B cell (primary cell): Measurements from ENCODE around the gene MYOM1. TPM values are rescaled to one million over a fixed set of nuclear protein-coding genes. Genes with fewer than 3 reads are reported as not detected.

Source experiments
- ATAC-seq: fragments of 200-7000 bp; cut with Tn5 transposase; one replicate; pipeline ENCODE4 v1.10.0; 2021; ENCODE audit warnings: low read depth, mild to moderate bottlenecking, moderate number of reproducible peaks, moderate library complexity
- CTCF ChIA-PET: fragments of 350-600 bp; sonication (Branson Sonifier 250); formaldehyde crosslinking; loops from one replicate; lab custom pipeline; 2021; ENCODE audit warnings: antibody characterized with exemption, inconsistent platforms; lab: Charles Lee
- POLR2A ChIA-PET: fragments of 350-600 bp; sonication (Branson Sonifier 250); formaldehyde crosslinking; loops from one replicate; lab custom pipeline; 2021; ENCODE audit warnings: antibody characterized with exemption; lab: Charles Lee
- DNase-seq: peaks from one replicate; pipeline ENCODE4 v3.0.0; 2013
- H2AFZ ChIP-seq: 2 replicates; pipeline ENCODE4 v1.6.1; 2012; ENCODE audit warnings: mild to moderate bottlenecking, low read depth, low read length; ENCODE audit not compliant: insufficient read depth, poor library complexity, severe bottlenecking
- H3K27ac ChIP-seq, 2 donors: 1 replicate in 1 of 2; 2 replicates in 1 of 2; pipeline ENCODE4 v1.5.1; 2012 to 2013; ENCODE audit warnings: low read length in 2 of 2, mild to moderate bottlenecking in 2 of 2, moderate library complexity in 1 of 2
- H3K27me3 ChIP-seq, 4 experiments: fragments of 200-600 bp in 1 of 4; sonication (generic) in 1 of 4; replicated peaks in 1 of 4; 1 replicate in 2 of 4; 2 replicates in 2 of 4; pipeline versions ENCODE4 v1.6.1 to v1.7.0; 2013 to 2016; ENCODE audit warnings: low read length in 3 of 4, mild to moderate bottlenecking in 2 of 4, mixed read lengths in 1 of 4, moderate library complexity in 1 of 4; ENCODE audit not compliant: insufficient read depth in 4 of 4, control insufficient read depth in 3 of 4; ENCODE audit errors: control extremely low read depth in 1 of 4
- H3K36me3 ChIP-seq, 2 experiments: replicated peaks in 1 of 2; 1 replicate in 1 of 2; 2 replicates in 1 of 2; pipeline versions ENCODE4 v1.6.1 to v1.7.1; 2013; ENCODE audit warnings: low read length in 1 of 2; ENCODE audit not compliant: insufficient read depth in 2 of 2, control insufficient read depth in 1 of 2; ENCODE audit errors: control extremely low read depth in 1 of 2, extremely low read depth in 1 of 2
- H3K4me1 ChIP-seq, 2 donors: fragments of 200-600 bp in 1 of 2; sonication (generic) in 1 of 2; 1 replicate in 1 of 2; 2 replicates in 1 of 2; pipeline versions ENCODE4 v1.5.1 to v1.6.1; 2013 to 2017; ENCODE audit warnings: low read length in 2 of 2; ENCODE audit not compliant: control insufficient read depth in 2 of 2, insufficient read depth in 2 of 2
- H3K4me2 ChIP-seq: replicated peaks from 2 replicates; pipeline ENCODE3; 2012; ENCODE audit warnings: mild to moderate bottlenecking, low read depth, low read length; ENCODE audit not compliant: poor library complexity, severe bottlenecking
- H3K4me3 ChIP-seq, 5 experiments: fragments of 200-600 bp in 1 of 5; sonication (generic) in 1 of 5; 1 replicate in 3 of 5; 2 replicates in 2 of 5; pipeline versions ENCODE4 v1.5.1 to v1.7.0; 2011 to 2016; ENCODE audit warnings: low read length in 4 of 5, mild to moderate bottlenecking in 4 of 5, low read depth in 2 of 5, control low read depth in 1 of 5, moderate library complexity in 1 of 5; ENCODE audit not compliant: insufficient read depth in 1 of 5; ENCODE audit errors: control extremely low read depth in 1 of 5, extremely low read depth in 1 of 5
- H3K79me2 ChIP-seq: fragments of 200-600 bp; sonication (generic); one replicate; pipeline ENCODE4 v1.6.0; 2016; ENCODE audit warnings: low read length; ENCODE audit not compliant: control insufficient read depth, insufficient read depth
- H3K9ac ChIP-seq: fragments of 200-600 bp; sonication (generic); 2 replicates; pipeline ENCODE4 v1.6.1; 2017; ENCODE audit warnings: mild to moderate bottlenecking, low read length, moderate library complexity
- H3K9me3 ChIP-seq, 3 donors: one replicate each; pipeline versions ENCODE4 v1.6.1 to v1.7.1; 2013; ENCODE audit warnings: low read length in 2 of 3; ENCODE audit not compliant: control insufficient read depth in 2 of 3, insufficient read depth in 1 of 3; ENCODE audit errors: control extremely low read depth in 1 of 3
- H4K20me1 ChIP-seq: 2 replicates; pipeline ENCODE4 v1.6.0; 2012; ENCODE audit warnings: mild to moderate bottlenecking, low read length; ENCODE audit not compliant: insufficient read depth, control insufficient read depth, poor library complexity, severe bottlenecking
- H3K27ac Mint-ChIP-seq: one replicate; pipeline ENCODE4 v1.8.0; 2021; ENCODE audit warnings: mixed read lengths
- H3K27me3 Mint-ChIP-seq: one replicate; pipeline ENCODE4 v1.8.0; 2021; ENCODE audit warnings: mixed read lengths
- H3K4me1 Mint-ChIP-seq: one replicate; pipeline ENCODE4 v1.8.0; 2021; ENCODE audit warnings: mixed read lengths
- H3K4me3 Mint-ChIP-seq: one replicate; pipeline ENCODE4 v1.8.0; 2021; ENCODE audit warnings: mixed read lengths
- H3K9me3 Mint-ChIP-seq: one replicate; pipeline ENCODE4 v1.8.0; 2022; ENCODE audit warnings: mixed read lengths; ENCODE audit not compliant: insufficient read depth
- EZH2 ChIP-seq: IDR thresholded peaks from 2 replicates; pipeline ENCODE4 v1.6.1; 2012; ENCODE audit warnings: borderline replicate concordance, low read depth, mild to moderate bottlenecking, moderate library complexity, low read length; ENCODE audit not compliant: insufficient read depth, poor library complexity, severe bottlenecking
- WGBS: methylation state at CpG from one replicate; pipeline ENCODE4 v1.1.5; 2013; ENCODE audit warnings: missing lambda C conversion rate; ENCODE audit not compliant: insufficient coverage; 5-methylcytosine and 5-hydroxymethylcytosine counted together
- intact Hi-C: fragments of 100-400 bp; cut with micrococcal nuclease; formaldehyde crosslinking; loops from one replicate; pipeline ENCODE4 v1.10.0; 2022
- polyA plus RNA-seq: library from polyadenylated mRNA; depleted of rRNA; stranded (reverse); fragments of >200 nt; gene quantifications from 2 replicates; pipeline ENCODE4 v1.2.3, GENCODE V29; 2012
- total RNA-seq, 2 donors: library from RNA; stranded (reverse); fragments of 120-200 nt in 1 of 2; gene quantifications; 1 replicate in 1 of 2; 2 replicates in 1 of 2; pipeline versions ENCODE4 v1.2.3 to v1.2.4, GENCODE V29; 2013 to 2022
- TF ChIP-seq, protein P1 (sequence below): fragments of 200-600 bp; IDR thresholded peaks from one replicate; pipeline ENCODE4 v1.8.0; 2022; ENCODE audit warnings: antibody characterized with exemption, mild to moderate bottlenecking

MYOM1 gene
- total and polyA plus RNA-seq, 2 donors (not counting 1 experiment from before 2014, with no cell fraction given) = 1.5 to 12.8 TPM

DNA sequence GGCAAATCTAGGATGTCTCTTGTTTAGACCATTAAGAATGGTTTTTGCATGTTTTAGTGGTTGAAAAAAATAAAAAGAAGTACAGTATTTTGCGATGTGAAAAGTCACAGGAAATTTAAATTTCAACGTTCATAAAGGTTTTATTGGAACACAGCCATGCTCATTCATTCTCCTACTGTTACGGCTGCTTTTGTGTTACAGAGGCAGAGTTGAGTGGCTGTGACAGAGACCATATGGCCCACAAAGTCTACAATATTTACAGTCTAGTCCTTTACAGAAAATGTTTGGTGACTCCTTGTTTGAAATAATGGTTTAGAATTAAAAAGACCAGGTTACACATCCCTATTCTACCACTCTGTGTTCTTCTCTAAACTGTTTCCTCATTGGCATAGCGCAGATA, 48.1 kb downstream of the MYOM1 start:
- Histone ChIP-seq H3K79me2 (no peaks in the 10 kb centered on the region), H3K4me1 (no peaks in the 10 kb centered on the region), H3K27ac (no peak overlapping the region), H3K36me3 (no peaks in the 10 kb centered on the region), H2AFZ (no peak overlapping the region), H3K4me2 (no peak overlapping the region), H3K27me3 (no peaks in the 10 kb centered on the region), H3K9ac (no peak overlapping the region), H4K20me1 (no peaks in the 10 kb centered on the region), H3K9me3 (no peaks in the 10 kb centered on the region), H3K4me3 (no peak overlapping the region)
- intact Hi-C loops = no loop called here
- CTCF ChIA-PET = interaction anchor here (0.7 to 1.2 kb wide), 2 partner anchors 19 to 75 kb away, joined by 3 to 4 read pairs; no protein-coding TSS in a partner anchor
- no peak for TF ChIP-seq EZH2
- TF ChIP-seq, protein P1, sequence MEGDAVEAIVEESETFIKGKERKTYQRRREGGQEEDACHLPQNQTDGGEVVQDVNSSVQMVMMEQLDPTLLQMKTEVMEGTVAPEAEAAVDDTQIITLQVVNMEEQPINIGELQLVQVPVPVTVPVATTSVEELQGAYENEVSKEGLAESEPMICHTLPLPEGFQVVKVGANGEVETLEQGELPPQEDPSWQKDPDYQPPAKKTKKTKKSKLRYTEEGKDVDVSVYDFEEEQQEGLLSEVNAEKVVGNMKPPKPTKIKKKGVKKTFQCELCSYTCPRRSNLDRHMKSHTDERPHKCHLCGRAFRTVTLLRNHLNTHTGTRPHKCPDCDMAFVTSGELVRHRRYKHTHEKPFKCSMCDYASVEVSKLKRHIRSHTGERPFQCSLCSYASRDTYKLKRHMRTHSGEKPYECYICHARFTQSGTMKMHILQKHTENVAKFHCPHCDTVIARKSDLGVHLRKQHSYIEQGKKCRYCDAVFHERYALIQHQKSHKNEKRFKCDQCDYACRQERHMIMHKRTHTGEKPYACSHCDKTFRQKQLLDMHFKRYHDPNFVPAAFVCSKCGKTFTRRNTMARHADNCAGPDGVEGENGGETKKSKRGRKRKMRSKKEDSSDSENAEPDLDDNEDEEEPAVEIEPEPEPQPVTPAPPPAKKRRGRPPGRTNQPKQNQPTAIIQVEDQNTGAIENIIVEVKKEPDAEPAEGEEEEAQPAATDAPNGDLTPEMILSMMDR = no peak
- ATAC-seq (no peak), DNase-seq (no peak)
- H3K4me1 Mint-ChIP-seq = peaks cover 3% of the 10 kb centered on the region
- no peaks in the 10 kb centered on the region for H3K9me3 Mint-ChIP-seq
- H3K4me3 Mint-ChIP-seq = no peak overlapping the region
- H3K27me3 Mint-ChIP-seq = no peaks in the 10 kb centered on the region
- POLR2A ChIA-PET = interaction anchor here (0.9 kb wide), 1 partner anchor 21 kb away, joined by 4 read pairs; no protein-coding TSS in a partner anchor
- no CpG with 5 or more reads among the region's 4 CpGs for WGBS
- no peak overlapping the region for H3K27ac Mint-ChIP-seq

DNA sequence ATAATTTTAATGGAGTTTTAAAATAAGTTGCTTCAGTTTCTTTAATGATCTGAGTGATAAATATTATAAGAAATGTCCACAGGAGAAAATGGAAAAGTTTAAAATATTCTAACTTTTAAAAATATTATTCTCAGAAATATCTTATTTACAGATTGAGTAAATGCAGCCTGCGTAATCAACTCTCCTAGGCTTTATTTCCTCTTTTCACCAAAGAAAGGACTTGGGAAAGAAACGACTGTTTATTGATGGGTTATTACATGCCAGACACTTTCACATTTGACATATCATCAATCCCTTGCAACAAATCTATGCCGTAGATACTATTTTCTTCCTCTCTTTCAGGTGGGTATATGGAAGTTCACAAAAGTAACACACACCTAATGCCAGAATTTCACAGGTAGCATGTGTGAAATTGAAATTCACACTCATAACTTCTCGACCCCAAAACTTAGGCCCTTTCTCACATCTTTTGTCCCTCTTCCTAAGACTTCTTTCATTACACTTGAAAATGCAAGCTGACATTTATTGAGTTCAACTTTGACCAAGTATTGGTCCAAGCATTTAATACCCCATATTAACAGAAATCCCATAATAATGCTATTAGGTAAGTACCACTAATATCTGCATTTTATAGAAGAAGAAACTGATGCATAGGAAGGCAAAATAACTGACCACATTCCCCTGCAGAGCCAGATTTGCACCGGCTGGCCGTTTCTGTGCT, 49.2 kb downstream of the MYOM1 start:
- intact Hi-C loops = no loop called here
- Histone ChIP-seq H3K27ac (no peak overlapping the region), H2AFZ (no peak overlapping the region), H3K4me1 (no peaks in the 10 kb centered on the region), H3K9ac (no peak overlapping the region), H3K4me2 (no peak overlapping the region), H3K4me3 (no peak overlapping the region), H3K27me3 (no peaks in the 10 kb centered on the region), H3K36me3 (no peaks in the 10 kb centered on the region), H4K20me1 (no peaks in the 10 kb centered on the region), H3K79me2 (no peaks in the 10 kb centered on the region), H3K9me3 (no peaks in the 10 kb centered on the region)
- ChIA-PET POLR2A (no interaction called here), CTCF (interaction anchor here (1.1 kb wide), 1 partner anchor 14 kb away, joined by 3 read pairs; no protein-coding TSS in a partner anchor)
- DNase-seq (no peak), ATAC-seq (no peak)
- WGBS = 87% methylated on average over 3 of the region's 6 CpGs
- Mint-ChIP-seq H3K27me3 (no peaks in the 10 kb centered on the region), H3K4me1 (no peaks in the 10 kb centered on the region), H3K4me3 (no peak overlapping the region), H3K27ac (no peak overlapping the region), H3K9me3 (no peaks in the 10 kb centered on the region)
- TF ChIP-seq, protein P1 = no peak
- no peak for TF ChIP-seq EZH2
